ENCODE measurements around the gene C16orf46. TPM values are rescaled to one million over a fixed set of nuclear protein-coding genes. Genes with fewer than 3 reads are reported as not detected.

The C16orf46 gene
- total and polyA plus RNA-seq, 2 of the 13 experiments (the other 11 are each of a cell fraction or from before 2014, with no cell fraction given), result 0.38 to 0.55 TPM

DNA sequence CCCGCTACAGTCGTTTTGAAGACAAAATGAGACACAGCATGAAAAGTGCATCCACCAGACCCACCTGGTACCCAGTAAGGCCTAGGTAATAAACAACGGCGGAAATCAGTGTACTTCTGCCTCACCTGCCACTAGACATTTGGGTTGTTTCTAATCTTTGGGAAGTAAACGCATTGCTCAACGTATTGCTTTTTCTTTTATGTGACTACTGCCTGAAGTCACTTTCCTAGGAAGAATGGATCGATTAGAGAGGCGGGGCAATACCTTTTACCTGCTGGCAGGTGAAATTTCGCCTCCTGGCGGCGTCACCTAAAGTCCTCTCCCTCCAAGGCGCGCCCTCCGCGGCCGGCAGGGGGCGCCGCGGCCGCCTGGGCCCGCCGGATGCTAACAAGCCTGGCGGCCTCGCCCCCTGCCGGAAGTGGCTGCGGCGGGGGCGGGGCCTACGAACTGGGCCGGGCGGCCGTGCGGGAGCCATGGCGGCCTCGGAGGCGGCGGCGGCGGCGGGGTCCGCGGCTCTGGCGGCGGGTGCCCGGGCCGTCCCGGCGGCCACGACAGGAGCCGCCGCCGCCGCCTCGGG is 41.6 kb downstream of the C16orf46 start, which contains the start of gene ATMIN (continued):
- TF ChIP-seq ZNF282 (IDR thresholded peaks at IDR 0.05; ENCODE audit: partially characterized antibody) (no peak), KDM5A (IDR thresholded peaks at IDR 0.05; ENCODE audit: borderline replicate concordance, low read length) (no peak; the same call in 1 of the 2 replicates), MXD4 (CRISPR knock-in tag; IDR thresholded peaks at IDR 0.05) (no peak), ZNF431 (CRISPR knock-in tag; IDR thresholded peaks at IDR 0.05; ENCODE audit: borderline replicate concordance, low read depth) (no peak), SAP130 (CRISPR knock-in tag; IDR thresholded peaks at IDR 0.05; ENCODE audit: low read depth) (peak; percentile 69), ISX (CRISPR knock-in tag; conservative IDR thresholded peaks at IDR 0.05) (no peak), ZNF703 (CRISPR knock-in tag; IDR thresholded peaks at IDR 0.05; ENCODE audit: borderline replicate concordance) (no peak), ZNF3 (CRISPR knock-in tag; IDR thresholded peaks at IDR 0.05) (no peak), EZH2 (conservative IDR thresholded peaks at IDR 0.05; ENCODE audit: low read depth, low read length) (no peak), CEBPG (CRISPR knock-in tag; IDR thresholded peaks at IDR 0.05) (no peak), PHB2 (IDR thresholded peaks at IDR 0.05; ENCODE audit: partially characterized antibody) (no peak), NR1H2 (CRISPR knock-in tag; IDR thresholded peaks at IDR 0.05; ENCODE audit: borderline replicate concordance, low read depth) (no peak), FOXA3 (CRISPR knock-in tag; IDR thresholded peaks at IDR 0.05) (peak; percentile 35; the same call in 1 of the 2 replicates), FOXO1 (CRISPR knock-in tag; IDR thresholded peaks at IDR 0.05) (peak; percentile 44; the same call in 1 of the 2 replicates), ZFP41 (CRISPR knock-in tag; IDR thresholded peaks at IDR 0.05; ENCODE audit: borderline replicate concordance) (no peak), ZNF432 (CRISPR knock-in tag; IDR thresholded peaks at IDR 0.05; ENCODE audit: borderline replicate concordance) (no peak), EHMT2 (IDR thresholded peaks at IDR 0.05; ENCODE audit: borderline replicate concordance, low read depth, low read length) (no peak), SOX13 (IDR thresholded peaks at IDR 0.05) (no peak), SOX13 (CRISPR knock-in tag; conservative IDR thresholded peaks at IDR 0.05 in 1 of 2, IDR thresholded peaks at IDR 0.05 in 1 of 2) (no peak), ZNF251 (CRISPR knock-in tag; IDR thresholded peaks at IDR 0.05) (no peak), ZNF205 (CRISPR knock-in tag; IDR thresholded peaks at IDR 0.05) (no peak), SPEN (CRISPR knock-in tag; IDR thresholded peaks at IDR 0.05; ENCODE audit: low read depth) (peak; percentile 78)
- TF ChIP-seq, protein P1, sequence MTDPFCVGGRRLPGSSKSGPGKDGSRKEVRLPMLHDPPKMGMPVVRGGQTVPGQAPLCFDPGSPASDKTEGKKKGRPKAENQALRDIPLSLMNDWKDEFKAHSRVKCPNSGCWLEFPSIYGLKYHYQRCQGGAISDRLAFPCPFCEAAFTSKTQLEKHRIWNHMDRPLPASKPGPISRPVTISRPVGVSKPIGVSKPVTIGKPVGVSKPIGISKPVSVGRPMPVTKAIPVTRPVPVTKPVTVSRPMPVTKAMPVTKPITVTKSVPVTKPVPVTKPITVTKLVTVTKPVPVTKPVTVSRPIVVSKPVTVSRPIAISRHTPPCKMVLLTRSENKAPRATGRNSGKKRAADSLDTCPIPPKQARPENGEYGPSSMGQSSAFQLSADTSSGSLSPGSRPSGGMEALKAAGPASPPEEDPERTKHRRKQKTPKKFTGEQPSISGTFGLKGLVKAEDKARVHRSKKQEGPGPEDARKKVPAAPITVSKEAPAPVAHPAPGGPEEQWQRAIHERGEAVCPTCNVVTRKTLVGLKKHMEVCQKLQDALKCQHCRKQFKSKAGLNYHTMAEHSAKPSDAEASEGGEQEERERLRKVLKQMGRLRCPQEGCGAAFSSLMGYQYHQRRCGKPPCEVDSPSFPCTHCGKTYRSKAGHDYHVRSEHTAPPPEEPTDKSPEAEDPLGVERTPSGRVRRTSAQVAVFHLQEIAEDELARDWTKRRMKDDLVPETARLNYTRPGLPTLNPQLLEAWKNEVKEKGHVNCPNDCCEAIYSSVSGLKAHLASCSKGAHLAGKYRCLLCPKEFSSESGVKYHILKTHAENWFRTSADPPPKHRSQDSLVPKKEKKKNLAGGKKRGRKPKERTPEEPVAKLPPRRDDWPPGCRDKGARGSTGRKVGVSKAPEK (CRISPR knock-in tag; IDR thresholded peaks at IDR 0.05; ENCODE audit: borderline replicate concordance), result no peak
- TF ChIP-seq, protein P2, sequence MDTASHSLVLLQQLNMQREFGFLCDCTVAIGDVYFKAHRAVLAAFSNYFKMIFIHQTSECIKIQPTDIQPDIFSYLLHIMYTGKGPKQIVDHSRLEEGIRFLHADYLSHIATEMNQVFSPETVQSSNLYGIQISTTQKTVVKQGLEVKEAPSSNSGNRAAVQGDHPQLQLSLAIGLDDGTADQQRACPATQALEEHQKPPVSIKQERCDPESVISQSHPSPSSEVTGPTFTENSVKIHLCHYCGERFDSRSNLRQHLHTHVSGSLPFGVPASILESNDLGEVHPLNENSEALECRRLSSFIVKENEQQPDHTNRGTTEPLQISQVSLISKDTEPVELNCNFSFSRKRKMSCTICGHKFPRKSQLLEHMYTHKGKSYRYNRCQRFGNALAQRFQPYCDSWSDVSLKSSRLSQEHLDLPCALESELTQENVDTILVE (CRISPR knock-in tag; IDR thresholded peaks at IDR 0.05), result no peak
- TF ChIP-seq, protein P3, sequence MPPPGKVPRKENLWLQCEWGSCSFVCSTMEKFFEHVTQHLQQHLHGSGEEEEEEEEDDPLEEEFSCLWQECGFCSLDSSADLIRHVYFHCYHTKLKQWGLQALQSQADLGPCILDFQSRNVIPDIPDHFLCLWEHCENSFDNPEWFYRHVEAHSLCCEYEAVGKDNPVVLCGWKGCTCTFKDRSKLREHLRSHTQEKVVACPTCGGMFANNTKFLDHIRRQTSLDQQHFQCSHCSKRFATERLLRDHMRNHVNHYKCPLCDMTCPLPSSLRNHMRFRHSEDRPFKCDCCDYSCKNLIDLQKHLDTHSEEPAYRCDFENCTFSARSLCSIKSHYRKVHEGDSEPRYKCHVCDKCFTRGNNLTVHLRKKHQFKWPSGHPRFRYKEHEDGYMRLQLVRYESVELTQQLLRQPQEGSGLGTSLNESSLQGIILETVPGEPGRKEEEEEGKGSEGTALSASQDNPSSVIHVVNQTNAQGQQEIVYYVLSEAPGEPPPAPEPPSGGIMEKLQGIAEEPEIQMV (CRISPR knock-in tag; IDR thresholded peaks at IDR 0.05; ENCODE audit: low read depth), result no peak

All from HepG2 (cell line).